22Rv1 (cell line): Measurements from ENCODE around the gene ANKRD13A.
A peak's percentile ranks its signal among the peaks of the same experiment; 100 is the strongest.

Experiments
- H3K27ac ChIP-seq: fragments of 450-650 bp; 2 replicates; pipeline ENCODE4 v1.5.1; 2017
- ZFX ChIP-seq: fragments of 450-650 bp; IDR thresholded peaks from 2 replicates; pipeline ENCODE4 v1.6.1; 2017; ENCODE audit warnings: antibody characterized with exemption, borderline replicate concordance
- TF ChIP-seq, protein P1 (sequence below): fragments of 450-650 bp; IDR thresholded peaks from 2 replicates; pipeline ENCODE4 v1.5.1; 2017; ENCODE audit warnings: mild to moderate bottlenecking

ANKRD13A gene

DNA sequence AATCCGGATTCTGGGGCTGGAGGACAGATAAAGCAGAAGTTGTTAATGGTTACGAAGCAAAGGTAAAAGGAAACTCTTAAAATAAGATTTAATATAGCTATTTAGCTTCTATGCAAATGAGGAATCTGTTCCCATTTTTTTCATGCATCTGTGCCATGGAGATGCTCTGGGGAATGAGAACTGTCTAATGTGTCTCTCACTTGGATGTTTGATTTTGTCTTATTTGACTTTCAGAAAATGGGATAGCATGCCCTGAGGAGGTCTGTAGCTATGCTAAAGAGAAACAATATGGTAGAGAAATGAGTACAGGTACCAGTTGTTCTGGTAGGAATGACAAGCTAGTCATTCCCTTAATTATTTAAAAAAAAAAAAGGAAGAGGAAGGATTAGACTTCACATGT, 24.8 kb downstream of the ANKRD13A start:
- no peak overlapping the region for H3K27ac ChIP-seq
- no peak for TF ChIP-seq ZFX
- TF ChIP-seq, protein P1, sequence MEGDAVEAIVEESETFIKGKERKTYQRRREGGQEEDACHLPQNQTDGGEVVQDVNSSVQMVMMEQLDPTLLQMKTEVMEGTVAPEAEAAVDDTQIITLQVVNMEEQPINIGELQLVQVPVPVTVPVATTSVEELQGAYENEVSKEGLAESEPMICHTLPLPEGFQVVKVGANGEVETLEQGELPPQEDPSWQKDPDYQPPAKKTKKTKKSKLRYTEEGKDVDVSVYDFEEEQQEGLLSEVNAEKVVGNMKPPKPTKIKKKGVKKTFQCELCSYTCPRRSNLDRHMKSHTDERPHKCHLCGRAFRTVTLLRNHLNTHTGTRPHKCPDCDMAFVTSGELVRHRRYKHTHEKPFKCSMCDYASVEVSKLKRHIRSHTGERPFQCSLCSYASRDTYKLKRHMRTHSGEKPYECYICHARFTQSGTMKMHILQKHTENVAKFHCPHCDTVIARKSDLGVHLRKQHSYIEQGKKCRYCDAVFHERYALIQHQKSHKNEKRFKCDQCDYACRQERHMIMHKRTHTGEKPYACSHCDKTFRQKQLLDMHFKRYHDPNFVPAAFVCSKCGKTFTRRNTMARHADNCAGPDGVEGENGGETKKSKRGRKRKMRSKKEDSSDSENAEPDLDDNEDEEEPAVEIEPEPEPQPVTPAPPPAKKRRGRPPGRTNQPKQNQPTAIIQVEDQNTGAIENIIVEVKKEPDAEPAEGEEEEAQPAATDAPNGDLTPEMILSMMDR = no peak

DNA sequence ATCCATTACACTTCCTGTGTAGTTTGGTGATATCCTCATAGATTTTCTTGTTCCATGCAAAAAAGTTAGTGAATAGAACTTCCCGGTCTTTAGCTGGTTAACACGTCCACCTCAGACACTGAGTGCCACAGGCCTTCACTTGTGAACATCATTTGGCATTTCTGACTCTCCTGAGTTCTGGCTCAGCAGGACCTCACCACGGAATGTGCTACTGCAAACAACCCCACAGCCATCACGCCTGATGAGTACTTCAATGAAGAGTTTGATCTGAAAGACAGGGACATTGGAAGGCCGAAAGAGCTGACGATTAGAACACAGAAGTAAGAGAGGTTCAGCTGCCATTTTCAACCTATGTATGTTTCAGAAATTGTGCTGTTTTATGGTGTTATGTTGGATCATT, 29.1 kb downstream of the ANKRD13A start:
- H3K27ac ChIP-seq = no peak overlapping the region
- TF ChIP-seq, protein P1 = no peak
- TF ChIP-seq ZFX = no peak

DNA sequence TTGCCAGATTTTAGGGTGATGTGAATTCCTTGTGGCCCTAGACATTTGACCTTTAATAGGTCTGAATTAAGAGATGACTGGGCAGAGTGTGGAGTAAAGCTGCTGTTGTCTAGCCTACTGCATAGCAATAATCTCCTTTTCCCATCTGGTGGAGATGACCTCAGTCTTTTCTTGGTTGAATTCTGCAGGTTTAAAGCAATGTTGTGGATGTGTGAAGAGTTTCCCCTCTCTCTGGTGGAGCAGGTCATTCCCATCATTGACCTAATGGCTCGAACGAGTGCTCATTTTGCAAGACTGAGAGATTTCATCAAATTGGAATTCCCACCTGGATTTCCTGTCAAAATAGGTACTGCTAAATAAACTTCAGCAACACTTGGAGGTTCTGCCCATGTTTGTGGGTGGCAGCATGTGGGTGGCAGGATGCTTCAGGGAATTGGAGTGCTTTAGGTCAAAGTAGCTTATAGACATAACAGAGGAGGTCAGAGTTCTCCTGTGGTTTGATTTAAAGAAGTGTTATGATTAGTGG, 30.1 kb downstream of the ANKRD13A start:
- H3K27ac ChIP-seq = no peak overlapping the region
- no peak for TF ChIP-seq ZFX
- TF ChIP-seq, protein P1 = no peak

- TF ChIP-seq, protein P1 = no peak
- TF ChIP-seq ZFX = no peak
- no peak overlapping the region for H3K27ac ChIP-seq
Observed at GRCh38 chr12:110033888-110034287, 34.7 kb downstream of the ANKRD13A start.

DNA sequence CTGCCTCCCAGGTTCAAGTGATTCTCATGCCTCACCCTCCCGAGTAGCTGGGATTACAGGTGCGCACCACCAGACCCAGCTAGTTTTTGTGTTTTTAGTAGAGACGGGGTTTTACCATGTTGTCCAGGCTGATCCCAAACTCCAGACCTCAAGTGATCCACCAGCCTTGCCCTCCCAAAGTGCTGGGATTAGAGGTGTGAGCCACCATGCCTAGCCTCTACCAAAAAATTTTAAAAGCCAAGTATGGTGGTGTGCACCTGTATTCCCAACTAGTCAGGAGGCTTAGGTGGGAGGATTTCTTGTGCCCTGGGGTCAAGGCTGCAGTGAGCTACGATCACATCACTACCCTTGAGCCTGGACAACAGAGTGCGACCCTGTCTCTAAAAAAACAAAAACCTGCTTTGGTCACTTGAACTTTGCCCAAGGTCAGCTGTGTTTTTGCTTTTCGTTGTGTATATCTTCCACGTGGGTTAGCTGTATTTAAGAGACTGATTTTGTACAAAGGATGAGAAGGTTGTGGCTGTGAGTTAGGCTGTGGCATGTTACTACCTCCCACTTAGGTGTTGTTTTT, 36.4 kb downstream of the ANKRD13A start:
- no peak overlapping the region for H3K27ac ChIP-seq
- TF ChIP-seq, protein P1 = no peak

DNA sequence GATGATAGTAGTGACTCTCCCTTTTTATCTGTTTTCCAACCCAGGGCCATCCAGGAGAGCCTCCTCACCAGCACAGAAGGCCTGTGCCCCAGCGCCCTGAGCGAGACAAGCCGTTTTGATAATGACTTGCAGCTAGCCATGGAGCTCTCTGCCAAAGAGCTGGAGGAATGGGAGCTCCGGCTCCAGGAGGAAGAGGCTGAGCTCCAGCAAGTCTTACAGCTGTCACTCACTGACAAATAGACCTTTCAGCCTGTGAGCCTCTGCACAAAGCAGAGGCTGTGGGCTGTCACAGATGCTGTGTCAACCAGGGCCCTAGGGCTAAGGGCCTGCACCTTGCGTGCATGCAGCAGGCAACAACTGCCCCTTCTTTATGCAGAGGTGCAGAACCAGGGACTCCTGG, 38.1 kb downstream of the ANKRD13A start:
- H3K27ac ChIP-seq = no peak overlapping the region
- TF ChIP-seq, protein P1 = no peak
- TF ChIP-seq ZFX = no peak

GRCh38 chr12:110038741-110039084, 39.5 kb downstream of the ANKRD13A start:
- peak overlapping the region; percentile 81 for H3K27ac ChIP-seq
- TF ChIP-seq, protein P1 = no peak
- TF ChIP-seq ZFX = no peak
